HCT116 (cell line): Measurements from ENCODE around the gene MED25. TPM values are rescaled to one million over a fixed set of nuclear protein-coding genes. Genes with fewer than 3 reads are reported as not detected.

Source experiments
- ATAC-seq: fragments of 200-7000 bp; cut with Tn5 transposase; 2 replicates; pipeline ENCODE4 v1.9.1; 2020; ENCODE audit warnings: mild to moderate bottlenecking, moderate library complexity
- BruUV-seq: library from RNA; stranded (reverse); fragments of 400-500 nt; replicated peaks from 2 replicates; lab custom pipeline; 2021; lab: Mats Ljungman, UMichigan
- CTCF ChIA-PET: fragments of 300-600 bp; sonication (Branson Sonifier 250); formaldehyde crosslinking; loops from one replicate; lab custom pipeline; 2021; ENCODE audit warnings: antibody characterized with exemption; lab: Charles Lee
- POLR2A ChIA-PET: fragments of 300-600, 350-600 bp; sonication (Branson Sonifier 250); formaldehyde crosslinking; loops from one replicate; lab custom pipeline; 2021; ENCODE audit warnings: antibody characterized with exemption; lab: Charles Lee
- RAD21 ChIA-PET, 2 experiments: fragments of 300-600 bp; sonication (Branson Sonifier 250); formaldehyde crosslinking; loops; one replicate each; lab custom pipeline; 2023; ENCODE audit warnings: low total read pairs in 2 of 2; ENCODE audit not compliant: uncharacterized antibody in 2 of 2, unreplicated experiment in 2 of 2, low non-redundant PET in 1 of 2; lab: Charles Lee
- DNase-seq: peaks from one replicate; pipeline ENCODE4 v3.0.0-alpha.2; 2010; ENCODE audit warnings: low read depth, low spot score
- H2AFZ ChIP-seq: fragments of 200-600 bp; shearing (Covaris generic), sonication (generic); 2 replicates; pipeline ENCODE4 v1.6.1; 2017; ENCODE audit warnings: low read depth, mixed run types, mixed read lengths, antibody characterized with exemption, low read length; ENCODE audit not compliant: poor library complexity, severe bottlenecking
- H3K27ac ChIP-seq: 2 replicates; pipeline ENCODE4 v1.5.1; 2012; ENCODE audit warnings: low read depth, low read length
- H3K27me3 ChIP-seq: fragments of 200-600 bp; sonication (generic); 2 replicates; pipeline ENCODE4 v1.6.1; 2016; ENCODE audit warnings: mixed run types, low read length, mixed read lengths; ENCODE audit not compliant: insufficient read depth
- H3K36me3 ChIP-seq, 2 experiments: fragments of 200-500 bp in 1 of 2; fragments of 200-600 bp in 1 of 2; sonication (Bioruptor generic) in 1 of 2; sonication (generic) in 1 of 2; 2 replicates each; pipeline versions ENCODE4 v1.5.1 to v1.6.1; 2014 to 2016; ENCODE audit warnings: low read length in 2 of 2, inconsistent platforms in 1 of 2, mixed read lengths in 1 of 2, mixed run types in 1 of 2; ENCODE audit not compliant: insufficient read depth in 2 of 2, control insufficient read depth in 1 of 2
- H3K4me1 ChIP-seq, 2 experiments: fragments of 200-600 bp in 1 of 2; sonication (generic) in 1 of 2; 2 replicates each; pipeline versions ENCODE4 v1.5.1 to v1.6.1; 2012 to 2017; ENCODE audit warnings: low read length in 2 of 2, inconsistent platforms in 1 of 2, mild to moderate bottlenecking in 1 of 2, mixed read lengths in 1 of 2, mixed run types in 1 of 2, moderate library complexity in 1 of 2; ENCODE audit not compliant: insufficient read depth in 2 of 2, control insufficient read depth in 1 of 2
- H3K4me2 ChIP-seq: fragments of 200-600 bp; sonication (generic); 2 replicates; pipeline ENCODE4 v1.6.1; 2017; ENCODE audit warnings: mixed run types, low read length, mixed read lengths
- H3K4me3 ChIP-seq, 2 experiments: fragments of 200-600 bp in 1 of 2; sonication (generic) in 1 of 2; replicated peaks in 1 of 2; 2 replicates each; pipeline ENCODE4 v1.5.1; 2011 to 2016; ENCODE audit warnings: low read length in 2 of 2, control low read depth in 1 of 2, low read depth in 1 of 2, mild to moderate bottlenecking in 1 of 2, mixed read lengths in 1 of 2, mixed run types in 1 of 2
- H3K79me2 ChIP-seq: fragments of 200-600 bp; sonication (generic); 2 replicates; pipeline ENCODE4 v1.6.1; 2017; ENCODE audit warnings: mild to moderate bottlenecking, mixed run types, low read length, moderate library complexity, mixed read lengths; ENCODE audit not compliant: insufficient read depth
- H3K9ac ChIP-seq: fragments of 200-600 bp; sonication (generic); 2 replicates; pipeline ENCODE4 v1.6.1; 2016; ENCODE audit warnings: low read length, mixed read lengths
- H3K9me2 ChIP-seq: fragments of 200-600 bp; sonication (generic), shearing (Covaris generic); 2 replicates; pipeline ENCODE4 v1.6.1; 2017; ENCODE audit warnings: mixed run types, mild to moderate bottlenecking, moderate library complexity; ENCODE audit not compliant: insufficient read depth
- H3K9me3 ChIP-seq, 2 experiments: fragments of 200-500 bp in 1 of 2; fragments of 200-600 bp in 1 of 2; sonication (Bioruptor generic) in 1 of 2; sonication (generic) in 1 of 2; 2 replicates each; pipeline ENCODE4 v1.6.1; 2014 to 2017; ENCODE audit warnings: low read length in 2 of 2, mixed read lengths in 2 of 2, inconsistent platforms in 1 of 2, low read depth in 1 of 2, mild to moderate bottlenecking in 1 of 2, mixed run types in 1 of 2, moderate library complexity in 1 of 2; ENCODE audit not compliant: control insufficient read depth in 1 of 2, insufficient read depth in 1 of 2
- H4K20me1 ChIP-seq: fragments of 200-600 bp; sonication (generic), shearing (Covaris generic); 2 replicates; pipeline ENCODE4 v1.6.1; 2017; ENCODE audit warnings: mixed run types, mild to moderate bottlenecking, moderate library complexity; ENCODE audit not compliant: insufficient read depth
- CBX3 ChIP-seq: IDR thresholded peaks from 2 replicates; pipeline ENCODE4 v1.6.1; 2012; ENCODE audit warnings: low read depth
- CEBPB ChIP-seq: IDR thresholded peaks from 2 replicates; pipeline ENCODE4 v1.6.1; 2012; ENCODE audit warnings: low read depth
- EGR1 ChIP-seq: IDR thresholded peaks from 2 replicates; pipeline ENCODE4 v1.6.1; 2012; ENCODE audit warnings: low read depth
- ELF1 ChIP-seq: IDR thresholded peaks from 2 replicates; pipeline ENCODE4 v1.6.1; 2012; ENCODE audit warnings: low read depth, borderline replicate concordance
- EZH2 ChIP-seq: fragments of 200-600 bp; sonication (generic); IDR thresholded peaks from 2 replicates; pipeline ENCODE4 v1.6.1; 2017; ENCODE audit warnings: antibody characterized with exemption, mixed run types
- FOSL1 ChIP-seq: IDR thresholded peaks from 2 replicates; pipeline ENCODE4 v1.6.1; 2012; ENCODE audit warnings: low read depth
- JUND ChIP-seq: IDR thresholded peaks from 2 replicates; pipeline ENCODE4 v1.6.1; 2012
- POLR2A ChIP-seq: IDR thresholded peaks from 2 replicates; pipeline ENCODE4 v1.7.0; 2011; ENCODE audit warnings: borderline replicate concordance; ENCODE audit not compliant: insufficient read depth, insufficient read length; ENCODE audit errors: extremely low read depth
- POLR2AphosphoS5 ChIP-seq: IDR thresholded peaks from 2 replicates; pipeline ENCODE4 v1.6.1; 2011; ENCODE audit warnings: mild to moderate bottlenecking, low read depth, low read length, moderate library complexity
- RAD21 ChIP-seq: IDR thresholded peaks from 2 replicates; pipeline ENCODE4 v1.6.1; 2012; ENCODE audit warnings: low read depth, mild to moderate bottlenecking
- SP1 ChIP-seq: IDR thresholded peaks from 2 replicates; pipeline ENCODE4 v1.6.1; 2012; ENCODE audit warnings: low read depth
- SRF ChIP-seq: IDR thresholded peaks from 2 replicates; pipeline ENCODE4 v1.6.1; 2012; ENCODE audit warnings: low read depth
- TCF7L2 ChIP-seq: IDR thresholded peaks from 2 replicates; pipeline ENCODE4 v1.7.0; 2011; ENCODE audit warnings: borderline replicate concordance, inconsistent platforms; ENCODE audit not compliant: insufficient read depth, insufficient read length; ENCODE audit errors: extremely low read depth
- YY1 ChIP-seq: IDR thresholded peaks from 2 replicates; pipeline ENCODE4 v1.6.1; 2011; ENCODE audit warnings: low read length, low read depth, moderate library complexity, mild to moderate bottlenecking; ENCODE audit not compliant: insufficient replicate concordance; ENCODE audit errors: extremely low read depth
- ZFX ChIP-seq: fragments of 450-650 bp; IDR thresholded peaks from 2 replicates; pipeline ENCODE4 v1.6.1; 2017
- intact Hi-C: fragments of 100-400 bp; cut with micrococcal nuclease; formaldehyde crosslinking; loops from 2 replicates; pipeline ENCODE4 v1.10.0; 2022
- total RNA-seq: library from RNA; stranded (reverse); gene quantifications from one replicate; pipeline ENCODE4 v1.2.1, GENCODE V29; 2021; ENCODE audit not compliant: unreplicated experiment
- TF ChIP-seq, protein P1 (sequence below): IDR thresholded peaks from 2 replicates; pipeline ENCODE4 v1.6.1; 2012
- TF ChIP-seq, protein P2 (sequence below), 3 experiments: fragments of 200-600 bp in 1 of 3; sonication (generic) in 1 of 3; IDR thresholded peaks in 2 of 3; conservative IDR thresholded peaks in 1 of 3; 2 replicates each; pipeline ENCODE4 v1.5.1; 2012 to 2017; ENCODE audit warnings: low read depth in 2 of 3, low read length in 2 of 3, antibody characterized with exemption in 1 of 3, borderline replicate concordance in 1 of 3, control low read depth in 1 of 3, mild to moderate bottlenecking in 1 of 3, mixed read lengths in 1 of 3, mixed run types in 1 of 3, moderate library complexity in 1 of 3; ENCODE audit not compliant: insufficient read depth in 1 of 3
- TF ChIP-seq, protein P3 (sequence below): IDR thresholded peaks from 2 replicates; pipeline ENCODE4 v1.6.1; 2012; ENCODE audit warnings: low read depth
- TF ChIP-seq, protein P4 (sequence below): IDR thresholded peaks from 2 replicates; pipeline ENCODE4 v1.6.1; 2011; ENCODE audit warnings: mild to moderate bottlenecking, low read length, moderate library complexity; ENCODE audit not compliant: insufficient replicate concordance; ENCODE audit errors: extremely low read depth

The MED25 gene
- total RNA-seq, 1 experiment from 2014 or later: 77.7 TPM

DNA sequence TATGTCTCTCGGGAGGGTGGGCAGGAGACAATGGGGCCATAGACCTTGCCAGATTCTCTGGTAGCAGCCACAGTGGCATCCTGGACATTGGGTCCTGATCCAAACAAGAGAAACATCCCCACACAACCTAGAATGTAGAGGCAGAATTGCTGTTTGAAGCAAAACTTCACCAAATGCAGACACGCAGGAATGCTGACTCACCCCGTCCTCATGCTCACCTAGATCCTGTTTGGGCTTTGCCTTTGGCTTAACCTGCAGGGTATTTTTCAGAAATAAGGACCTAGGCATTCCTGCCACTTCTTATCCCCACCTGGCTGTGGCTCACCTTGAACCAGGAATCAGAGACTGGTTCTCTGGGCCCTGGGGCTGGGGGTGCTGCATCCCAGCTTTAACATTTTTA lies 66.7 kb downstream of the MED25 start:
- DNase-seq (no peak), ATAC-seq (no peak)
- Histone ChIP-seq H3K9me2 (no peaks in the 10 kb centered on the region), H3K4me3 (no peak overlapping the region), H2AFZ (no peak overlapping the region), H3K27ac (no peak overlapping the region), H3K27me3 (no peaks in the 10 kb centered on the region), H3K4me2 (no peak overlapping the region), H3K79me2 (no peaks in the 10 kb centered on the region), H3K36me3 (peaks cover 12 to 18% of the 10 kb centered on the region in 2 experiments), H3K9ac (no peak overlapping the region), H4K20me1 (no peaks in the 10 kb centered on the region), H3K4me1 (peaks cover under 1 to 11% of the 10 kb centered on the region in 2 experiments; a peak in 1 of 4 replicates), H3K9me3 (peaks cover 0 to 6% of the 10 kb centered on the region in 2 experiments; a peak in 1 of 4 replicates)
- ChIA-PET RAD21 (no interaction called here), CTCF (no interaction called here), POLR2A (no interaction called here)
- BruUV-seq: no TSS peak
- intact Hi-C loops: no loop called here
- TF ChIP-seq CEBPB (no peak), JUND (no peak), TCF7L2 (no peak), EGR1 (no peak), EZH2 (no peak), RAD21 (no peak), ELF1 (no peak), CBX3 (no peak), SP1 (no peak), POLR2AphosphoS5 (no peak), FOSL1 (no peak), YY1 (no peak), POLR2A (no peak), SRF (no peak), ZFX (no peak)
- TF ChIP-seq, protein P1, sequence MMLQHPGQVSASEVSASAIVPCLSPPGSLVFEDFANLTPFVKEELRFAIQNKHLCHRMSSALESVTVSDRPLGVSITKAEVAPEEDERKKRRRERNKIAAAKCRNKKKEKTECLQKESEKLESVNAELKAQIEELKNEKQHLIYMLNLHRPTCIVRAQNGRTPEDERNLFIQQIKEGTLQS: no peak
- TF ChIP-seq, protein P2, sequence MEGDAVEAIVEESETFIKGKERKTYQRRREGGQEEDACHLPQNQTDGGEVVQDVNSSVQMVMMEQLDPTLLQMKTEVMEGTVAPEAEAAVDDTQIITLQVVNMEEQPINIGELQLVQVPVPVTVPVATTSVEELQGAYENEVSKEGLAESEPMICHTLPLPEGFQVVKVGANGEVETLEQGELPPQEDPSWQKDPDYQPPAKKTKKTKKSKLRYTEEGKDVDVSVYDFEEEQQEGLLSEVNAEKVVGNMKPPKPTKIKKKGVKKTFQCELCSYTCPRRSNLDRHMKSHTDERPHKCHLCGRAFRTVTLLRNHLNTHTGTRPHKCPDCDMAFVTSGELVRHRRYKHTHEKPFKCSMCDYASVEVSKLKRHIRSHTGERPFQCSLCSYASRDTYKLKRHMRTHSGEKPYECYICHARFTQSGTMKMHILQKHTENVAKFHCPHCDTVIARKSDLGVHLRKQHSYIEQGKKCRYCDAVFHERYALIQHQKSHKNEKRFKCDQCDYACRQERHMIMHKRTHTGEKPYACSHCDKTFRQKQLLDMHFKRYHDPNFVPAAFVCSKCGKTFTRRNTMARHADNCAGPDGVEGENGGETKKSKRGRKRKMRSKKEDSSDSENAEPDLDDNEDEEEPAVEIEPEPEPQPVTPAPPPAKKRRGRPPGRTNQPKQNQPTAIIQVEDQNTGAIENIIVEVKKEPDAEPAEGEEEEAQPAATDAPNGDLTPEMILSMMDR (IDR thresholded peaks at IDR 0.05 in 2 of 3, conservative IDR thresholded peaks at IDR 0.05 in 1 of 3; ENCODE audit: borderline replicate concordance in 1 of 3, insufficient read depth in 1 of 3, low read depth in 2 of 3, low read length in 2 of 3): no peak
- TF ChIP-seq, protein P3, sequence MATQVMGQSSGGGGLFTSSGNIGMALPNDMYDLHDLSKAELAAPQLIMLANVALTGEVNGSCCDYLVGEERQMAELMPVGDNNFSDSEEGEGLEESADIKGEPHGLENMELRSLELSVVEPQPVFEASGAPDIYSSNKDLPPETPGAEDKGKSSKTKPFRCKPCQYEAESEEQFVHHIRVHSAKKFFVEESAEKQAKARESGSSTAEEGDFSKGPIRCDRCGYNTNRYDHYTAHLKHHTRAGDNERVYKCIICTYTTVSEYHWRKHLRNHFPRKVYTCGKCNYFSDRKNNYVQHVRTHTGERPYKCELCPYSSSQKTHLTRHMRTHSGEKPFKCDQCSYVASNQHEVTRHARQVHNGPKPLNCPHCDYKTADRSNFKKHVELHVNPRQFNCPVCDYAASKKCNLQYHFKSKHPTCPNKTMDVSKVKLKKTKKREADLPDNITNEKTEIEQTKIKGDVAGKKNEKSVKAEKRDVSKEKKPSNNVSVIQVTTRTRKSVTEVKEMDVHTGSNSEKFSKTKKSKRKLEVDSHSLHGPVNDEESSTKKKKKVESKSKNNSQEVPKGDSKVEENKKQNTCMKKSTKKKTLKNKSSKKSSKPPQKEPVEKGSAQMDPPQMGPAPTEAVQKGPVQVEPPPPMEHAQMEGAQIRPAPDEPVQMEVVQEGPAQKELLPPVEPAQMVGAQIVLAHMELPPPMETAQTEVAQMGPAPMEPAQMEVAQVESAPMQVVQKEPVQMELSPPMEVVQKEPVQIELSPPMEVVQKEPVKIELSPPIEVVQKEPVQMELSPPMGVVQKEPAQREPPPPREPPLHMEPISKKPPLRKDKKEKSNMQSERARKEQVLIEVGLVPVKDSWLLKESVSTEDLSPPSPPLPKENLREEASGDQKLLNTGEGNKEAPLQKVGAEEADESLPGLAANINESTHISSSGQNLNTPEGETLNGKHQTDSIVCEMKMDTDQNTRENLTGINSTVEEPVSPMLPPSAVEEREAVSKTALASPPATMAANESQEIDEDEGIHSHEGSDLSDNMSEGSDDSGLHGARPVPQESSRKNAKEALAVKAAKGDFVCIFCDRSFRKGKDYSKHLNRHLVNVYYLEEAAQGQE: no peak
- TF ChIP-seq, protein P4, sequence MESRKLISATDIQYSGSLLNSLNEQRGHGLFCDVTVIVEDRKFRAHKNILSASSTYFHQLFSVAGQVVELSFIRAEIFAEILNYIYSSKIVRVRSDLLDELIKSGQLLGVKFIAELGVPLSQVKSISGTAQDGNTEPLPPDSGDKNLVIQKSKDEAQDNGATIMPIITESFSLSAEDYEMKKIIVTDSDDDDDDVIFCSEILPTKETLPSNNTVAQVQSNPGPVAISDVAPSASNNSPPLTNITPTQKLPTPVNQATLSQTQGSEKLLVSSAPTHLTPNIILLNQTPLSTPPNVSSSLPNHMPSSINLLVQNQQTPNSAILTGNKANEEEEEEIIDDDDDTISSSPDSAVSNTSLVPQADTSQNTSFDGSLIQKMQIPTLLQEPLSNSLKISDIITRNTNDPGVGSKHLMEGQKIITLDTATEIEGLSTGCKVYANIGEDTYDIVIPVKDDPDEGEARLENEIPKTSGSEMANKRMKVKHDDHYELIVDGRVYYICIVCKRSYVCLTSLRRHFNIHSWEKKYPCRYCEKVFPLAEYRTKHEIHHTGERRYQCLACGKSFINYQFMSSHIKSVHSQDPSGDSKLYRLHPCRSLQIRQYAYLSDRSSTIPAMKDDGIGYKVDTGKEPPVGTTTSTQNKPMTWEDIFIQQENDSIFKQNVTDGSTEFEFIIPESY: no peak
